HG03457 (cell line): Measurements from ENCODE around the gene PIAS1.

Source experiments
- ATAC-seq: cut with Tn5 transposase; IDR thresholded peaks from one replicate; pipeline ENCODE4 v1.9.1; 2021; ENCODE audit warnings: moderate number of reproducible peaks; ENCODE audit not compliant: unreplicated experiment

PIAS1 gene

DNA sequence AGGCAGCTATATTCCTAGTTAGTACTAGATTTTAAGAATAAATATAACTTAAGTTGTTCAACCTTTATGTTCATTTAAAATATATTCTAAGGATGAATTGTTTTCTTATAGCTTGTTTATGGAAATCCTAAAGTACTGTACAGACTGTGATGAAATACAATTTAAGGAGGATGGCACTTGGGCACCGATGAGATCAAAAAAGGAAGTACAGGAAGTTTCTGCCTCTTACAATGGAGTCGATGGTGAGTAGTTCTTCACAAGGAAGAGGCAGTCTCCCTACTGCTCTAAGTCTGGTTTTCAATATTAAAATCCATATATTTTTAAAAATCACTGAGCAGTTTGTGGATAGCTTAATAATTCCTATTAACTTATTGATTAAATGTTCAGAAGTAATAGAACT lies 121.4 kb downstream of the PIAS1 start:
- ATAC-seq, result no peak

- no peak for ATAC-seq
Observed at GRCh38 chr15:68176601-68177000, 122.5 kb downstream of the PIAS1 start.

GRCh38 chr15:68177742-68178141 lies 123.6 kb downstream of the PIAS1 start:
- ATAC-seq, result no peak

GRCh38 chr15:68183616-68184315 lies 129.7 kb downstream of the PIAS1 start:
- no peak for ATAC-seq

GRCh38 chr15:68184616-68185480 lies 130.7 kb downstream of the PIAS1 start:
- ATAC-seq, result no peak

DNA sequence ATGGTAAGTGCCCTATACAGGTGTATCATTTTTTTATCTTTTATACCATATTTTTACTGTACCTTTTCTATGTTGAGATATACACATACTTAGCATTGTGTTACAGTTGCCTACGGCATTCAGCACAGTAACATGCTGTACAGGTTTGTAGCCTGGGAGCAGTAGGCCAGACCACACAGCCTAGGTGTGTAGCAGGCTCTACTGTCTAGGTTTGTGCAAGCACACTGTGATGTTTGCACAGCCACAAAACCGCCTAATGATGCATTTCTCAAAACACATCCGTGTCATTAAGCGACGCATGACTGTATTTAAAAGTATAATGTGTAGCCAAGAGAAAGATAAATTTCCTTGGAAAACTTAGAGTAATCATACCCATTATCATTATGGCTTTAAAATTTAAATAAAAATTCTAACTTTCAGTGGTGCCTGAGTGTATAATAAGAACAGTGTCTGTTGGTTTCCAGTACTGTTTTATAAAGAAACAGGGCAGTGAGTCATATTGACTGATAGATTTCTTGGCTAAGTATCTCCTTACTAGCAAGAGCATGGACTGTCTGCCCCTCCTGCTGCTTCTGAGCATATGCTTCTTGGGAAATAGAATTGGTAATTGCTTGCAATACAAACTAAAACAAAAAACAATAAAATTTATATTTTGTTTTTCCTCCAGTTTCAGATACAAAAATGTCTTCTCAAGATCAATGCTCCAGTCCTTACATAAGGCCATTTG lies 132.7 kb downstream of the PIAS1 start:
- no peak for ATAC-seq

GRCh38 chr15:68187559-68187958 lies 133.4 kb downstream of the PIAS1 start:
- ATAC-seq, result no peak

GRCh38 chr15:68188647-68189046 lies 134.5 kb downstream of the PIAS1 start:
- no peak for ATAC-seq

DNA sequence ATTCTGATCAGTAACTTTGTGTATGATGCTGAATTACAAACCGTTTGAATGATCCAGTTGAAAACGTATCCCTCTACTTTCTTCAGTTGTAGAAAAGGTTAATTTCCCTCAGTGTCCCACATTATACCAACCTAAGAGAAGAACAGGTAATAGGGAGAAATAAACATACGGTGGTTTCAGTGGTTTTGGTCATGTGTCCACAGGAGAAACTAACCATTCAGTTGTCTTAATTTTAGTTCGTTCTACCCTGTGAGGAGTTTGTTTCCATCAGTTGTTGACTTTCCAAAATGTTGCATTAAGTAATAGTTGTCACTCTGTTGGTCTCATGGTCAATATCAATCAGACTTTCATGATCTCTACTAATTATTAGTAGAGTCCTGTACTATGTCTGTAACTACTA lies 135.9 kb downstream of the PIAS1 start:
- ATAC-seq, result no peak

DNA sequence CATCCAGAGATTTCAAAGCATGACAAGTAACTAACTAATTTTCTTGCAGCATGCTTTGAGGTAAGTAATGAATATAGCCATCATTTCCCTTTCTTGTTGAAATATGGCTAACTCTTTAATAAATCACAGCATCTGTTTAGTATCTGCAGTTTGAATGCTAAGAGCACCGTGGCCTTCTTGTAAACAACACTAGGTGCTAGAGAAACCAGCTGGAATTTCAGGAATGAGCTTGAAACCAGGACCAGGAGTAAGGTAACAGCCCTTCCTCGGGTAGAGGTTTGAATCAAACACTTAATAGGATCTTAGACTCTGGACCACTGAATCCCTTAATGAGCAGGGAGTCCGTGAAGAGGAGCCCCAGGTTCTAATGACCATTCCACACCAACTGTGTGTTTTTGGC lies 137.4 kb downstream of the PIAS1 start:
- ATAC-seq, result no peak

DNA sequence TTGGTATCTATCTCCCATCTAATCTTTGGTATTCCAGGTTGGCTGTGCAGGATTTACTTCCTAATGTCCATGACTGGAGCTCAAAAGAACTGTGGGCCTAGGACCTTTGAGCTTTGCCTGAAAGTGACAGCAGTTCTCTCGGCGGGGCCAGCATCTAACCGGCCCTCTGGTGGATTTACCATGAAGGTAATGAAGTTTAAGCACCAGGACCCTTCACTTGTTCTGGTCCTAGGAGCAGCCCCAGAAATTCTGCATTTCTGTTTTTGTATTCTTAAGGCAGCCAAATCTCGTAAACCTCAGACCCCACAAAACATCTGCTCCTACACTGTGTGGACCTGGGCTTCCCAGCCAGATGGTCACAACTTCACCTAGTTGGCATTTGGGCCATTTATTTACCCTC lies 138.0 kb downstream of the PIAS1 start:
- no peak for ATAC-seq

DNA sequence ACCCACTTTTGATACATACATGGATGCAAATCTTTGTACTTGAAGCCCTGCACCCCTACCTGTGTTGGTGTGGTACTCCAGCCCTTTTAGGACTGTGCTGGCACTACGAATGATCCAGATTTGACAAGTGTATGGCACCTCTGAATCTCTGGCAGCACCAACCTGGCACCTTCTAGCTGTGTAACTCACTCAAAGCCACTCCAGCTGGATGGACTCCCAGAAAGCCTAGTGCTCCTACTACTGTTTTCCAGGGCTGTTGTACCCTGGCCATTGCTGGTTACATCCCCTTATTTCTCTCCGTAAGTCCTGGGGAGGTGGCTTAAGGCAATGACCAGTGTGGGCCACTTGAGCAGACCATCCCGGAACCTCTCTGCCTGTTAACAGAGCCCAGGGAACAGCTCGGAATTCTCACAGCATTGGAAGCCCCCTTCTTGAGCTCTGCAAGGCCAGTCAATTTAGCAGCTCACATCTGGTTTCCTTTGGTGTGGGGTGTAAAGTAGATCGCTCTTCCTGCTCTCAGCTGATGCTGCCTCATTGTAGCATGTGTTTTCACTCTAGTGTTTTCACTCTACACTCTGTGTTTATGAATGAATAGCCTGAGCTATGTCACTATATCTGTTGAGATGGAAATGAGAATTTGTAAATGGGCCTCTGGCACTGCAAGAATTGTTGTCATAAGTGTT lies 138.8 kb downstream of the PIAS1 start:
- no peak for ATAC-seq

DNA sequence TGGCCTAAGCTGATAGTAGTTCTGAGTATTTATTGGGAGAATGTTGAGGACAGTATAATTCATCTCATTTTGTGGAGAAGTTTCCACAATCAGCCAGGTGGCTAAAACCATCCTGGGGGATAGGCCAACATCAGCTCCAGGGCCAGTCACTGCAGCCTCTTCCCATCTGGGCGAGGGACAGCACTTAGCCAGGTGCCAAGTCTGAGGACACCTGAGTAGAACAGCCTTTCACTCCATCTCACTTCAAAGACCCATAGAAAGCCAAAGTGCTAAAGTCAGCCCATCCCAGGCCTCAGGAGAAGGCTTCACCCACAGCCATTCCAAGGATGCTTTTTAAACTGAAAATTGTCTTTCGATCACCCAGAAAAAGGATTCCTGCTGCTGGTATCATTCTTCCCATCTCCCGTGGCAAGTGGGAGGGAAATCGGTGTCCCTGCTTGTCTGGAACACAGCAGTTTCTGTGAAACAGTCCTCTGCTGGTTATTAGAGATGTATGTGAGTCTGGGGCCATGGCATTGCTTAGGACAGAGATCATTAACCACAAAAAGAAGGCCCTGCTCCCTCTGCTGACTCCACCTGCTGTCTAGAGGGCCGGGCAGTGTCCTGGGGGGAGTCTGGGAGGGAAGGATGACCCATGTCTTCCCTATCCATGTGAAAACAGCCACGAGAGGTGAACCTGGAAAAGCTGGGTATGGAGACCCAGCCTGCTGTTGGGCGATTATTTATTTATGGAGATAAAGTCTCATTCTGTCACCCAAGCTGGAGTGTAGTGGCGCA lies 141.4 kb downstream of the PIAS1 start:
- ATAC-seq, result no peak

- ATAC-seq, result no peak
Observed at GRCh38 chr15:68196445-68197169, 142.5 kb downstream of the PIAS1 start.

DNA sequence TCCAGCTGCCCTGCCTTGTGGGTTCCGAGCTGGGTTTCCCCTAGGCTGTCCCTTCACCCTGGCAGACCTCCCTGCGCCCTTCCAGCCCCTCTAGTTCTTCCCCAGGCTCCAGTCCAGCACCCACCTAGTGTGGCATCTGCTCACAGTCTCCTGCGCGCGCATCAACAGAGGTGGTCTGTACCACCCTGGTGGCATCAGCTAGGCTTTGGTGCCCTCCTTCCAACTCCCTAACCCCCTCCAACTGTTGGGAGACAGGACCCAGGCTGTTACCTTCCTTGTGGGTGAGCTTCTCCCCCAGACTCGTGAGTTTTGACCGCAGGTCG lies 143.0 kb downstream of the PIAS1 start:
- no peak for ATAC-seq

GRCh38 chr15:68197661-68198437 lies 143.7 kb downstream of the PIAS1 start:
- ATAC-seq, result no peak

- no peak for ATAC-seq
Observed at GRCh38 chr15:68199340-68199739, 145.2 kb downstream of the PIAS1 start.

GRCh38 chr15:68200016-68200861 lies 146.1 kb downstream of the PIAS1 start:
- ATAC-seq, result no peak
